GM12878 (cell line): ENCODE data around the gene SPAST. TPM values are rescaled to one million over a fixed set of nuclear protein-coding genes. Genes with fewer than 3 reads are reported as not detected.
"Not testable (repeated sequence)": the region's sequence is repeated elsewhere in the genome, so short reads cannot be mapped to it uniquely, and the experiment has no call there.

Experiments
- ATAC-seq: fragments of 200-7000 bp; cut with Tn5 transposase; 3 replicates; pipeline ENCODE4 v1.9.1; 2020; ENCODE audit warnings: mild to moderate bottlenecking, moderate library complexity
- BruUV-seq: library from RNA; stranded (reverse); fragments of 400-500 nt; replicated peaks from 2 replicates; lab custom pipeline; 2021; lab: Mats Ljungman, UMichigan
- CTCF ChIA-PET: fragments of 300-600 bp; sonication (Branson Sonifier 250); formaldehyde crosslinking; extraction: SDS; loops from one replicate; lab custom pipeline; 2021; ENCODE audit warnings: inconsistent platforms; lab: Yijun Ruan, JAX
- POLR2A ChIA-PET: fragments of 350-600 bp; formaldehyde crosslinking; extraction: SDS; loops from one replicate; lab custom pipeline; 2021; ENCODE audit warnings: inconsistent platforms; lab: Charles Lee
- RAD21 ChIA-PET: fragments of 300-600 bp; sonication (Branson Sonifier 250); formaldehyde crosslinking; loops from one replicate; lab custom pipeline; 2023; ENCODE audit warnings: antibody characterized with exemption; ENCODE audit not compliant: unreplicated experiment; lab: Charles Lee
- SMC1A ChIA-PET: fragments of 300-600 bp; sonication (Branson Sonifier 250); formaldehyde crosslinking; loops from one replicate; lab custom pipeline; 2023; ENCODE audit not compliant: unreplicated experiment, uncharacterized antibody; lab: Charles Lee
- DNase-seq: peaks from one replicate; pipeline ENCODE4 v3.0.0-alpha.2; 2011; ENCODE audit warnings: low read depth, low spot score
- FAIRE-seq: peaks from 3 replicates; lab custom pipeline; 2011; peaks lifted over from hg19 to GRCh38; lab: Jason Lieb, UNC
- H2AFZ ChIP-seq: 2 replicates; pipeline ENCODE4 v1.6.0; 2011; ENCODE audit warnings: low read depth, low read length, control low read depth; ENCODE audit not compliant: control insufficient read depth
- H3K27ac ChIP-seq: 2 replicates; pipeline ENCODE4 v1.5.1; 2011; ENCODE audit warnings: control low read depth; ENCODE audit not compliant: control insufficient read depth, insufficient read depth
- H3K27me3 ChIP-seq, 2 experiments: replicated peaks in 1 of 2; 2 replicates each; pipeline versions ENCODE4 v1.6.0 to v1.6.1; 2011; ENCODE audit warnings: low read length in 1 of 2; ENCODE audit not compliant: control insufficient read depth in 2 of 2, insufficient read depth in 2 of 2
- H3K36me3 ChIP-seq, 2 experiments: 2 replicates each; pipeline ENCODE4 v1.5.1; 2011; ENCODE audit warnings: low read length in 1 of 2; ENCODE audit not compliant: control insufficient read depth in 2 of 2, insufficient read depth in 2 of 2
- H3K4me1 ChIP-seq: 2 replicates; pipeline ENCODE4 v1.6.1; 2011; ENCODE audit warnings: mild to moderate bottlenecking, low read length, moderate library complexity, mixed read lengths; ENCODE audit not compliant: control insufficient read depth, insufficient read depth
- H3K4me2 ChIP-seq: 2 replicates; pipeline ENCODE4 v1.6.0; 2011; ENCODE audit warnings: control low read depth; ENCODE audit not compliant: control insufficient read depth, insufficient read depth
- H3K4me3 ChIP-seq: fragments of 200-600 bp; sonication (generic); 2 replicates; pipeline ENCODE4 v1.5.1; 2016
- H3K79me2 ChIP-seq: 2 replicates; pipeline ENCODE4 v1.6.0; 2011; ENCODE audit warnings: low read length; ENCODE audit not compliant: control insufficient read depth, insufficient read depth
- H3K9ac ChIP-seq: 2 replicates; pipeline ENCODE4 v1.8.0; 2011; ENCODE audit warnings: low read length, control low read depth, mixed read lengths; ENCODE audit not compliant: control insufficient read depth, insufficient read depth
- H3K9me3 ChIP-seq: replicated peaks from 3 replicates; pipeline ENCODE4 v1.5.1; 2011; ENCODE audit warnings: mild to moderate bottlenecking, low read length; ENCODE audit not compliant: control insufficient read depth, insufficient read depth
- H4K20me1 ChIP-seq: 2 replicates; pipeline ENCODE4 v1.6.0; 2011; ENCODE audit not compliant: control insufficient read depth, insufficient read depth
- CUX1 ChIP-seq: IDR thresholded peaks from 2 replicates; pipeline ENCODE4 v1.6.1; 2012; ENCODE audit warnings: improper control_type of control experiment, low read depth, low read length; ENCODE audit not compliant: insufficient replicate concordance
- E2F8 ChIP-seq: fragments of 450-650 bp; IDR thresholded peaks from 2 replicates; pipeline ENCODE4 v1.6.1; 2018; ENCODE audit warnings: mild to moderate bottlenecking, low read depth, moderate library complexity; ENCODE audit not compliant: partially characterized antibody
- HDAC6 ChIP-seq: fragments of 200-600 bp; sonication (generic); IDR thresholded peaks from one replicate; pipeline ENCODE4 v1.8.0; 2017; ENCODE audit warnings: antibody characterized with exemption; ENCODE audit not compliant: unreplicated experiment
- ZNF207 ChIP-seq: fragments of 450-650 bp; IDR thresholded peaks from 2 replicates; pipeline ENCODE4 v1.6.1; 2014; ENCODE audit warnings: antibody characterized with exemption, mild to moderate bottlenecking, borderline replicate concordance
- WGBS: methylation state at CpG from one replicate; pipeline ENCODE4 v1.1.6; 2016; ENCODE audit warnings: low lambda C conversion rate; ENCODE audit not compliant: insufficient replicate concordance, insufficient coverage; ENCODE audit errors: missing lambda C conversion rate; 5-methylcytosine and 5-hydroxymethylcytosine counted together
- in situ Hi-C: fragments of 300-500 bp; cut with MboI; formaldehyde crosslinking; loops from 9 replicates; pipeline ENCODE4 v1.14.3; 2018; ENCODE audit warnings: mixed read lengths
- intact Hi-C: fragments of 100-400 bp; cut with micrococcal nuclease; formaldehyde crosslinking; loops from one replicate; pipeline ENCODE4 v1.14.2; 2022; ENCODE audit not compliant: unreplicated experiment
- polyA plus RNA-seq, 11 experiments: library from polyadenylated mRNA; depleted of rRNA in 4 of 11; unstranded in 6 of 11; stranded (reverse) in 5 of 11; fragments of >200 nt; fragmentation: Nextera tagmentation in 4 of 11; fragmentation: Illumina TruSeq in 1 of 11; extraction: Ambion mirVana in 4 of 11; extraction: Trizol in 1 of 11; gene quantifications; 1 replicate in 1 of 11; 2 replicates in 10 of 11; pipeline versions ENCODE4 v1.2.1 to v1.2.3, GENCODE V29; 2011 to 2016; ENCODE audit warnings: inconsistent platforms in 2 of 11, missing spikeins in 2 of 11, low read depth in 1 of 11
- total RNA-seq, 4 experiments: library from RNA; depleted of rRNA in 3 of 4; stranded (reverse); fragments of >200 nt in 3 of 4; fragmentation: Illumina TruSeq in 1 of 4; extraction: Trizol in 1 of 4; gene quantifications; 2 replicates each; pipeline versions ENCODE4 v1.2.1 to v1.2.3, GENCODE V29; 2013 to 2021
- TF ChIP-seq, protein P1 (sequence below): IDR thresholded peaks from 2 replicates; pipeline ENCODE4 v1.6.1; 2012; ENCODE audit warnings: low read depth, low read length, improper control_type of control experiment

Gene SPAST
- total and polyA plus RNA-seq, 10 of the 15 experiments (the other 5 are each of a cell fraction or from before 2014, with no cell fraction given): 4.3 to 21.3 (median 10.0) TPM

GRCh38 chr2:32063310-32064020 is at the start of gene SPAST (continued):
- TF ChIP-seq CUX1 (peak; percentile 59), E2F8 (peak; percentile 42), HDAC6 (peak; percentile 40), ZNF207 (no peak; the same call in 1 of the 2 replicates)
- TF ChIP-seq, protein P1, sequence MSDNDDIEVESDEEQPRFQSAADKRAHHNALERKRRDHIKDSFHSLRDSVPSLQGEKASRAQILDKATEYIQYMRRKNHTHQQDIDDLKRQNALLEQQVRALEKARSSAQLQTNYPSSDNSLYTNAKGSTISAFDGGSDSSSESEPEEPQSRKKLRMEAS: peak; percentile 58; the same call in 1 of the 2 replicates

GRCh38 chr2:32018789-32019482 is 44.4 kb upstream of the SPAST start:
- POLR2A ChIA-PET: interaction anchor here (0.5 to 1.2 kb wide), 2 partner anchors 17 to 21 kb away, joined by 4 to 5 read pairs; partner anchors contain the start of gene DPY30

More at GRCh38 chr2:32018789-32019482, 44.4 kb upstream of the SPAST start:
- H3K4me2 ChIP-seq, H3K4me1 ChIP-seq, H4K20me1 ChIP-seq, H3K4me3 ChIP-seq, in situ Hi-C loops, H3K79me2 ChIP-seq, H3K27ac ChIP-seq, DNase-seq, H3K9me3 ChIP-seq, H2AFZ ChIP-seq, BruUV-seq, H3K27me3 ChIP-seq, H3K36me3 ChIP-seq, H3K9ac ChIP-seq, FAIRE-seq, RAD21 ChIA-PET, intact Hi-C loops, ATAC-seq: not testable (repeated sequence)
- SMC1A ChIA-PET: interaction anchor here (0.6 to 1.1 kb wide), 2 partner anchors 14 to 43 kb away, joined by 3 read pairs; no protein-coding TSS in a partner anchor
- CTCF ChIA-PET: interaction anchor here (0.6 kb wide), 1 partner anchor 59 kb away, joined by 4 read pairs; no protein-coding TSS in a partner anchor
- WGBS: 91% methylated on average over 9 of the region's 9 CpGs
